Epithelial cell of proximal tubule (primary cell): ENCODE data around the gene GALNT1. TPM values are rescaled to one million over a fixed set of nuclear protein-coding genes. Genes with fewer than 3 reads are reported as not detected.

Experiments used
- DNase-seq: peaks from one replicate; pipeline ENCODE4 v3.0.0-alpha.2; 2011; ENCODE audit warnings: low read depth
- H3K4me3 ChIP-seq: 2 replicates; pipeline ENCODE4 v1.5.1; 2011; ENCODE audit warnings: low read depth, mild to moderate bottlenecking, low read length
- total RNA-seq: library from RNA; depleted of rRNA; stranded (reverse); fragments of >200 nt; gene quantifications from 2 replicates; pipeline ENCODE4 v1.2.3, GENCODE V29; 2015
- TF ChIP-seq, protein P1 (sequence below): conservative IDR thresholded peaks from 2 replicates; pipeline ENCODE4 v1.5.1; 2012; ENCODE audit warnings: low read depth, mild to moderate bottlenecking, low read length

Gene GALNT1
- total RNA-seq, 1 donor from 2014 or later = 49.5 TPM

DNA sequence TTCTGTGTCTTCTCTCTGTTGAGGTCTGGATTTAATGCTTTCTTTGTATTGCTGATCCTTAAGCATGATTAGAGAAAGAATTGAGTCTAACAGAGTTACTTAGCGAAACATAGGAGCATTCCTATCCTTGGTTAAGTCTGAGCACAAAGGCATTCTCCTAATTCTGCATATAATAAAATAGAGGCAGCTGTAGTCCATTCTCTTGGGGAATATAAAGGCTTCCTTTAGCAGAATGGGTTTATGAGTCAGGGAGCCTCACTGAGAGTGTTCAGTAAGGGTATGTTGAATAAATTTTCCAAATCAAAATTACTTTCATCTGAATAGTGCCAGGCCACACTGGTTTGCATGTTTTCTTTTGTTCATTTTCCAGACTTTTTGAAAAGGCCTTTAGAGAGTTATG is 101.5 kb downstream of the GALNT1 start:
- TF ChIP-seq, protein P1, sequence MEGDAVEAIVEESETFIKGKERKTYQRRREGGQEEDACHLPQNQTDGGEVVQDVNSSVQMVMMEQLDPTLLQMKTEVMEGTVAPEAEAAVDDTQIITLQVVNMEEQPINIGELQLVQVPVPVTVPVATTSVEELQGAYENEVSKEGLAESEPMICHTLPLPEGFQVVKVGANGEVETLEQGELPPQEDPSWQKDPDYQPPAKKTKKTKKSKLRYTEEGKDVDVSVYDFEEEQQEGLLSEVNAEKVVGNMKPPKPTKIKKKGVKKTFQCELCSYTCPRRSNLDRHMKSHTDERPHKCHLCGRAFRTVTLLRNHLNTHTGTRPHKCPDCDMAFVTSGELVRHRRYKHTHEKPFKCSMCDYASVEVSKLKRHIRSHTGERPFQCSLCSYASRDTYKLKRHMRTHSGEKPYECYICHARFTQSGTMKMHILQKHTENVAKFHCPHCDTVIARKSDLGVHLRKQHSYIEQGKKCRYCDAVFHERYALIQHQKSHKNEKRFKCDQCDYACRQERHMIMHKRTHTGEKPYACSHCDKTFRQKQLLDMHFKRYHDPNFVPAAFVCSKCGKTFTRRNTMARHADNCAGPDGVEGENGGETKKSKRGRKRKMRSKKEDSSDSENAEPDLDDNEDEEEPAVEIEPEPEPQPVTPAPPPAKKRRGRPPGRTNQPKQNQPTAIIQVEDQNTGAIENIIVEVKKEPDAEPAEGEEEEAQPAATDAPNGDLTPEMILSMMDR = no peak
- H3K4me3 ChIP-seq = no peak overlapping the region
- no peak for DNase-seq

DNA sequence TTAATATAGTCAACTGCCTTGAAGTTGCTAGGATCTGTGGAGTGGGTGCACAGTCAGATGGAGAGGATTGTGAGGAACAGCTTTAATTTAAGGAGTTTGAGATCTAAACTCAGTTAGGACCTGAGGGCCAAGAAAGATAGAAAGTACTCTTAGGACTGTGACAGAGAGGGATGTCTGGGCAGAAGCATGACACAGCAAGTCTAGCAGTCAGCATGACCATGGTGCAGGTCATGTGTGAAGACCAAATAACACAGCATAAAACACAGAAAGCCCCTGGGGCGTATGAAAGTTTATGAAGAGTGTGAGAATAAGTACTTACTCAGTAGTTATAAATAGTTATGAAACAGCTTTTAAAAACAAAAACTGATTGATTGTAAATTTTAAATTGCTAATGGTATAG is 107.2 kb downstream of the GALNT1 start:
- TF ChIP-seq, protein P1 = no peak
- no peak for DNase-seq
- H3K4me3 ChIP-seq = no peak overlapping the region

- TF ChIP-seq, protein P1 = no peak
- H3K4me3 ChIP-seq = no peak overlapping the region
- DNase-seq = no peak
These were observed 108.2 kb downstream of the GALNT1 start for GRCh38 chr18:35689728-35690127.

DNA sequence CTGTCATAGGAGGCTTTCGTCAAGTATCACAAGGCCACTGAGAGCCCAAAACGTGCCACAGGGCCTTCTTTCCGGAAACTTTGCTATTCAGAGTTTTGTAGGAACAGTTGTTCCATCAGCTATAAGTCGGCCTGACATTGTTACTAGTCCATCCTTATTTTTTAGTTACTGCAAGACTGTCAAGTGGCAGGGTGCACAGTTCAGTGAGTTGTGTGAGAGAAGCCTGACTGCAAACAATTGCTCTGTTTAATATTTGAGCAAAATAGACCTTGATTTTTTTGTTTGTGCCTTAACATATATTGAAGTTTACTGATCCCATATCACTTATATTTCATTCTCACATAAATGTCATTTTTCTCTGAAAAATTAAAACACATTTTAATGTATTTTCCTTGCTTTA is 110.1 kb downstream of the GALNT1 start:
- H3K4me3 ChIP-seq = no peak overlapping the region
- DNase-seq = no peak
- TF ChIP-seq, protein P1 = no peak

- no peak overlapping the region for H3K4me3 ChIP-seq
These were observed 111.3 kb downstream of the GALNT1 start for GRCh38 chr18:35692866-35693265.

GRCh38 chr18:35693829-35694228 is 112.3 kb downstream of the GALNT1 start:
- no peak overlapping the region for H3K4me3 ChIP-seq
- TF ChIP-seq, protein P1 = no peak
- DNase-seq = no peak

More at GRCh38 chr18:35692866-35693265, 111.3 kb downstream of the GALNT1 start:
- no peak for DNase-seq
- TF ChIP-seq, protein P1 = no peak

DNA sequence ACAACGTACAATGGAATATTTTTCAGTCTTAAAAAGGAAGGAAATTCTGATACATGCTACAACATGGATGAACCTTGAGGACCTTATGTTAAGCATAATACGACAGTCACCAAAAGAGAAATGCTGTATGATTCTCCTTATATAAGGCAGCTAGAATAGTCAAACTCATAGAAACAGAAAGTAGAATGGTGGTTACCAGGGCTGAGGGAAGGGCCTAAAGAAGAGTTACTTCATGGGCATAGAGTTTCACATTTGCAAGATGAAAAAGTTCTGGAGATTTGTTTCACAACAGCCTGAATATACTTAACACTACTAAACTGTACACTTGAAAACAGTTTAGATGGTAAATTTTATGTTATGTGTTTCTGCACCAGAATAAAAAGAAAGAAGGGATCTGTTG is 113.3 kb downstream of the GALNT1 start:
- TF ChIP-seq, protein P1 = no peak
- no peak overlapping the region for H3K4me3 ChIP-seq
- DNase-seq = no peak
